Measurements from ENCODE around the gene MRPL19.
A peak's percentile ranks its signal among the peaks of the same experiment; 100 is the strongest.

MRPL19 gene

GRCh38 chr2:75646583-75647425, at the start of gene MRPL19:
Gene MRPL19, plus strand, starts transcription at chr2:75646783. Its CDS starts 25 bp downstream, at chr2:75646808.
- DNase-seq, result peak; percentile 86

- no peak for DNase-seq
Observed at GRCh38 chr2:75596784-75597183, 49.8 kb upstream of the MRPL19 start.

GRCh38 chr2:75597949-75598348, 48.6 kb upstream of the MRPL19 start:
- no peak for DNase-seq

GRCh38 chr2:75598589-75599155, 47.9 kb upstream of the MRPL19 start:
- no peak for DNase-seq

GRCh38 chr2:75600461-75601011, 46.0 kb upstream of the MRPL19 start:
- DNase-seq, result no peak

GRCh38 chr2:75602724-75603342, 43.8 kb upstream of the MRPL19 start:
- DNase-seq, result no peak

GRCh38 chr2:75603477-75603876, 43.1 kb upstream of the MRPL19 start:
- no peak for DNase-seq

GRCh38 chr2:75604484-75604883, 42.1 kb upstream of the MRPL19 start:
- no peak for DNase-seq

GRCh38 chr2:75605770-75606529, 40.6 kb upstream of the MRPL19 start:
- DNase-seq, result no peak

GRCh38 chr2:75606761-75607399, 39.7 kb upstream of the MRPL19 start:
- no peak for DNase-seq

GRCh38 chr2:75607400-75607798, 39.2 kb upstream of the MRPL19 start:
- no peak for DNase-seq

- no peak for DNase-seq
Observed at GRCh38 chr2:75607988-75608683, 38.4 kb upstream of the MRPL19 start.

GRCh38 chr2:75608684-75609333, 37.8 kb upstream of the MRPL19 start:
- DNase-seq, result peak; percentile 39

- no peak for DNase-seq
Observed at GRCh38 chr2:75609334-75609689, 37.3 kb upstream of the MRPL19 start.

- DNase-seq, result no peak
Observed at GRCh38 chr2:75609937-75610508, 36.6 kb upstream of the MRPL19 start.

GRCh38 chr2:75610671-75611070, 35.9 kb upstream of the MRPL19 start:
- no peak for DNase-seq

GRCh38 chr2:75612108-75612861, 34.3 kb upstream of the MRPL19 start:
- DNase-seq, result no peak

GRCh38 chr2:75612862-75613243, 33.7 kb upstream of the MRPL19 start:
- DNase-seq, result no peak

GRCh38 chr2:75614162-75614651, 32.4 kb upstream of the MRPL19 start:
- no peak for DNase-seq

- DNase-seq, result no peak
Observed at GRCh38 chr2:75616406-75616805, 30.2 kb upstream of the MRPL19 start.
